SK-N-SH treated with all-trans-retinoic acid at 6 μM for 48 hours (cell line): ENCODE results near the gene TWSG1.

Experiments used
- ATAC-seq: fragments of 200-7000 bp; cut with Tn5 transposase; 3 replicates; pipeline ENCODE4 v1.9.1; 2020; ENCODE audit warnings: mild to moderate bottlenecking, moderate library complexity
- ARNTL ChIP-seq: fragments of 450-650 bp; formaldehyde crosslinking; IDR thresholded peaks from 2 replicates; pipeline ENCODE4 v1.5.0; 2020; ENCODE audit warnings: low read depth, mild to moderate bottlenecking, moderate library complexity, borderline replicate concordance
- BACH2 ChIP-seq: fragments of 250-450 bp; sonication (Bioruptor Pico); IDR thresholded peaks from 2 replicates; pipeline ENCODE4 v1.9.0; 2021; ENCODE audit warnings: mild to moderate bottlenecking, borderline replicate concordance
- CREB5 ChIP-seq: fragments of 250-450 bp; sonication (Bioruptor Pico); IDR thresholded peaks from 2 replicates; pipeline ENCODE4 v1.5.1; 2020; ENCODE audit warnings: low read depth, mild to moderate bottlenecking, moderate library complexity
- CSDC2 ChIP-seq: fragments of 250-450 bp; sonication (Bioruptor Pico); IDR thresholded peaks from 2 replicates; pipeline ENCODE4 v1.5.0; 2020; ENCODE audit warnings: mild to moderate bottlenecking, moderate library complexity
- CSRNP3 ChIP-seq: fragments of 250-450 bp; sonication (Bioruptor Pico); IDR thresholded peaks from 2 replicates; pipeline ENCODE4 v1.5.1; 2021; ENCODE audit warnings: mild to moderate bottlenecking, moderate library complexity
- GLIS3 ChIP-seq: fragments of 250-450 bp; sonication (Bioruptor Pico); IDR thresholded peaks from 2 replicates; pipeline ENCODE4 v1.5.0; 2020; ENCODE audit warnings: mild to moderate bottlenecking, moderate library complexity
- ISL1 ChIP-seq: fragments of 250-450 bp; sonication (Bioruptor Pico); IDR thresholded peaks from 2 replicates; pipeline ENCODE4 v2.1.2; 2022; ENCODE audit warnings: mild to moderate bottlenecking, moderate library complexity
- PATZ1 ChIP-seq: fragments of 250-450 bp; sonication (Bioruptor Pico); IDR thresholded peaks from 2 replicates; pipeline ENCODE4 v1.8.0; 2020; ENCODE audit warnings: mild to moderate bottlenecking, moderate library complexity, borderline replicate concordance
- POU6F1 ChIP-seq: fragments of 250-450 bp; sonication (Bioruptor Pico); IDR thresholded peaks from 2 replicates; pipeline ENCODE4 v1.8.0; 2021; ENCODE audit warnings: low read depth, mild to moderate bottlenecking, moderate library complexity, borderline replicate concordance
- PPARA ChIP-seq: fragments of 250-450 bp; sonication (Bioruptor Pico); IDR thresholded peaks from 2 replicates; pipeline ENCODE4 v1.5.0; 2020; ENCODE audit warnings: mild to moderate bottlenecking, borderline replicate concordance
- RARB ChIP-seq: fragments of 250-450 bp; sonication (Bioruptor Pico); IDR thresholded peaks from 2 replicates; pipeline ENCODE4 v1.8.0; 2021; ENCODE audit warnings: mild to moderate bottlenecking, moderate library complexity
- SNAI2 ChIP-seq: fragments of 250-450 bp; sonication (Bioruptor Pico); IDR thresholded peaks from 2 replicates; pipeline ENCODE4 v1.5.0; 2020; ENCODE audit warnings: mild to moderate bottlenecking, moderate library complexity
- TCF4 ChIP-seq: fragments of 250-450 bp; sonication (Bioruptor Pico); IDR thresholded peaks from 2 replicates; pipeline ENCODE4 v1.8.0; 2021; ENCODE audit warnings: mild to moderate bottlenecking, moderate library complexity, borderline replicate concordance
- TOX ChIP-seq: fragments of 250-450 bp; sonication (Bioruptor Pico); IDR thresholded peaks from 2 replicates; pipeline ENCODE4 v1.8.0; 2021; ENCODE audit warnings: mild to moderate bottlenecking, moderate library complexity, borderline replicate concordance
- TSHZ2 ChIP-seq: fragments of 250-450 bp; sonication (Bioruptor Pico); IDR thresholded peaks from 2 replicates; pipeline ENCODE4 v1.5.0; 2020; ENCODE audit warnings: mild to moderate bottlenecking, moderate library complexity
- ZC3H10 ChIP-seq: fragments of 250-450 bp; sonication (Bioruptor Pico); IDR thresholded peaks from 2 replicates; pipeline ENCODE4 v1.5.1; 2021; ENCODE audit warnings: mild to moderate bottlenecking, moderate library complexity
- ZFP3 ChIP-seq: fragments of 250-450 bp; sonication (Bioruptor Pico); IDR thresholded peaks from 2 replicates; pipeline ENCODE4 v1.5.0; 2020; ENCODE audit warnings: mild to moderate bottlenecking, moderate library complexity
- ZNF565 ChIP-seq: fragments of 450-650 bp; formaldehyde crosslinking; conservative IDR thresholded peaks from 2 replicates; pipeline ENCODE4 v1.5.0; 2020; ENCODE audit warnings: low read depth, mild to moderate bottlenecking, moderate library complexity
- ZNF70 ChIP-seq: fragments of 450-650 bp; formaldehyde crosslinking; IDR thresholded peaks from 2 replicates; pipeline ENCODE4 v1.5.0; 2020; ENCODE audit warnings: mild to moderate bottlenecking, moderate library complexity
- ZNF8 ChIP-seq: fragments of 450-650 bp; formaldehyde crosslinking; IDR thresholded peaks from 2 replicates; pipeline ENCODE4 v1.5.0; 2020; ENCODE audit warnings: mild to moderate bottlenecking, moderate library complexity

Gene TWSG1

GRCh38 chr18:9323750-9324445 is 10.7 kb upstream of the TWSG1 start:
- no peak for TF ChIP-seq ISL1
- no peak for TF ChIP-seq BACH2 (CRISPR knock-in tag)
- TF ChIP-seq TOX (CRISPR knock-in tag) = no peak
- TF ChIP-seq CSDC2 (CRISPR knock-in tag) = no peak
- TF ChIP-seq TCF4 (CRISPR knock-in tag) = no peak
- no peak for TF ChIP-seq SNAI2
- TF ChIP-seq GLIS3 (CRISPR knock-in tag) = no peak
- TF ChIP-seq ZNF8 (CRISPR knock-in tag) = no peak
- no peak for TF ChIP-seq RARB (CRISPR knock-in tag)
- TF ChIP-seq CREB5 (CRISPR knock-in tag) = no peak
- TF ChIP-seq TSHZ2 (CRISPR knock-in tag) = no peak
- TF ChIP-seq PATZ1 (CRISPR knock-in tag) = no peak
- TF ChIP-seq CSRNP3 = no peak
- no peak for TF ChIP-seq ZNF565
- no peak for TF ChIP-seq ZNF70
- no peak for TF ChIP-seq ZC3H10
- no peak for TF ChIP-seq PPARA (CRISPR knock-in tag)
- no peak for TF ChIP-seq ZFP3
- TF ChIP-seq ARNTL (CRISPR knock-in tag) = no peak
- no peak for ATAC-seq

- ATAC-seq = no peak
Observed at GRCh38 chr18:9325716-9326115, 8.9 kb upstream of the TWSG1 start.

GRCh38 chr18:9328776-9329175 is 5.8 kb upstream of the TWSG1 start:
- ATAC-seq = no peak
- no peak for TF ChIP-seq CSRNP3
- TF ChIP-seq RARB (CRISPR knock-in tag) = no peak
- no peak for TF ChIP-seq ZNF8 (CRISPR knock-in tag)
- TF ChIP-seq CREB5 (CRISPR knock-in tag) = no peak
- no peak for TF ChIP-seq SNAI2
- no peak for TF ChIP-seq TCF4 (CRISPR knock-in tag)
- TF ChIP-seq BACH2 (CRISPR knock-in tag) = no peak
- TF ChIP-seq TOX (CRISPR knock-in tag) = no peak

More at GRCh38 chr18:9325716-9326115, 8.9 kb upstream of the TWSG1 start:
- no peak for TF ChIP-seq POU6F1
- no peak for TF ChIP-seq PPARA (CRISPR knock-in tag)
- no peak for TF ChIP-seq RARB (CRISPR knock-in tag)
- TF ChIP-seq ZFP3 = no peak
- TF ChIP-seq, all 23 proteins: peak for 0
